Measurements from ENCODE around the gene MAT2A.
"Not testable (repeated sequence)": the region's sequence is repeated elsewhere in the genome, so short reads cannot be mapped to it uniquely, and the experiment has no call there.

MAT2A gene

GRCh38 chr2:85580206-85580605 is 41.2 kb downstream of the MAT2A start:
- DNase-seq: no peak

DNA sequence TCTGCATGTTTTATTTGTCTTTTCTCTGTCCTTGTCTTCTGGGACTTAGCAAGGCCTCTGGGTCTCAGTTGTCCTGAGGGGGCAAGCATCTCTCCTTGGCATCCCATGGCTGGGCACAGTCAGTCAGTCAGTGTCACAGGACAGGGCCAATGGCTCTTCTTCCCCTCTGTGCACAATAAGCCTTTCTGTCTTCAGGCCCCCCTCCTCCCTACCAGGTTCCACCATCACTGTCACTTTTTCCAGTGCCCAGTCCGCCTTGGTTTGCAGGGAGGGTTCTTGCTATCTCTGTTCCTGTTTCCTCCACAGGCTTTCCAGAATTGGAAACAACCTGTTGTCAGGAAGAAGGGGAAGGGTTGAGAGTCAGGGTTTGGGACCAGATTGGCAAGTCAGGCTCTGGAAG is 43.5 kb downstream of the MAT2A start:
- DNase-seq: no peak

GRCh38 chr2:85583667-85584353 is 44.8 kb downstream of the MAT2A start:
- DNase-seq: peak; percentile 35

GRCh38 chr2:85584354-85584856 is 45.4 kb downstream of the MAT2A start, which contains the start of gene VAMP5:
Gene VAMP5 (plus strand): TSS chr2:85584431. CDS start chr2:85584491, 60 bp downstream.
- DNase-seq: peak; percentile 41

- no peak for DNase-seq
Observed at GRCh38 chr2:85584857-85585780, 46.2 kb downstream of the MAT2A start.

GRCh38 chr2:85585781-85586105 is 46.8 kb downstream of the MAT2A start:
- DNase-seq: no peak

DNA sequence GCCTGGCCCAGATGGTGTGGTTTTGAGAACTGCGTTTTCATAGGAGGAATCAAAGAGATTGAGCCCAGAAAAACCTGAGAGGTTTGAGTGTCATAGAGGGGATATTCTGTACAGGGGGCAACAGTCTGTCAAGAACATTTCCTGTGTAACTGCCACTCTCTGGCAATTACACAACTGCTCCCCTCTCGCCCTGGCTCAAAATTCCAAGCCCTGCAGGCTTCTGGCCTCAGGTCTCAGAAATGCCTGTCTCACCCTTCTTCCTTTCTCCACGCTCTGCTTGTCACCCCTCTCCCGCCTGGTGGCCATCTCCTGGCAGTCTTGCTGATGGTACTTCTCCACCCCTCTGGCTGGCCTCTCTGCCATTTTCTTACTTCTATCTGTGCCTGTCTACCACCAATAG is 49.3 kb downstream of the MAT2A start:
- peak; percentile 37 for DNase-seq

DNA sequence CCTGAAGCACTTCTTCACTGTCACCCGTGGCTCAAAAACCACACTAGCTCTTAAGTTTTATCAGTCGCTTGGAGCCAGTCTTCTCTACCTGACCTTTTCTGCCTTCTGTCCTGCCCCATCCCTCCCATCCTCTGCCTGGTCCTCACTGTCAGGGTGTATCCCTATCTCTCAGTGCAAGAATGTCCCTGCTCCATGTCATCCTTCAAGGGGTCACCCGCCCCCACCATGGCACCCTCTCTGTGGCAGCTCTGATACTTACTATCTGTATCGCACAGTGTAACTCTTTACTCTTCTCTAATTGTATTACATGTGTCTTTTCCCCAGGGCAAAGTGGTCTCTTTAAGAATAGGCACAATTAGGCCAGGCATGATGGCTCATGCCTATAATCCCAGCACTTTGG is 49.7 kb downstream of the MAT2A start:
- no peak for DNase-seq

GRCh38 chr2:85589181-85589580 is 50.2 kb downstream of the MAT2A start:
- DNase-seq: no peak

DNA sequence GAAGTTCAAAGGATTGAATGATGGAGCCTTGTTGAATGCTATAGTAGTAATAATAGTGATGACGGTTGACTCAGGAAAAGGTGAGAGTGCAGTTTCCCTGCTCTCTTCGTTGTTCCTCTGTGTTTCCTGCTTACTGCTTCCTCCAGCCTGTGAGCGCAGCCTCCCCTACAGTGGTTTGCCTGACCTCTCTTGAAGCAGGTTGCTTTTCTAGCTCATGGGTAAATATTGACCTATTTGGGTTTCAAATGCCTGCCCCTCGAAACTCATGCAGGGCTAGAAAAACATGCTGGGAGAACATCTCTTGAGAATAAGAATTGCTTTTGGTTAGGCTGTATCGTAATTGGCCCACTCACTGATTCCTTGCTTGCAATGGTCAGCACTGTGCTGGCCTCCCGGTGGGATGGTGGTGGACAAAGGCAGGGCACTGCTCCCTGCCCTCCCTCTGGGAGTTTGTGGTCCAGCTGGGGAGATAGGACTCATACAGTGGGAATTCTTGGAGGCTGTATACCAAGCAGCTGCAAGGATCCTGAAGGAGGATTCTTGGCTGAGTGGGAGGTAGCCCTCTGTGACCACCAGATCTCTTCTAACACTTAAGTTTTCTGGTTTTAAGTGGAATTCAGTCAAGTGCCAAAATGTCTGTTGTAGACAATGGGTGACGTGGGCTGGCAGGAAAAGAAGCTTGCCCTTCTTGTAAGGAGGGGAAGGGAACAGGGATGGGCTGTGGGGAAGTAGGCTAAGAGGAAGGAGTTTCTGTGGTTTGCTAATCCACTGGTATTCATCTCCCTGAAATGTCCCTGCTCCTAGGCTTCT is 51.2 kb downstream of the MAT2A start:
- no peak for DNase-seq

DNA sequence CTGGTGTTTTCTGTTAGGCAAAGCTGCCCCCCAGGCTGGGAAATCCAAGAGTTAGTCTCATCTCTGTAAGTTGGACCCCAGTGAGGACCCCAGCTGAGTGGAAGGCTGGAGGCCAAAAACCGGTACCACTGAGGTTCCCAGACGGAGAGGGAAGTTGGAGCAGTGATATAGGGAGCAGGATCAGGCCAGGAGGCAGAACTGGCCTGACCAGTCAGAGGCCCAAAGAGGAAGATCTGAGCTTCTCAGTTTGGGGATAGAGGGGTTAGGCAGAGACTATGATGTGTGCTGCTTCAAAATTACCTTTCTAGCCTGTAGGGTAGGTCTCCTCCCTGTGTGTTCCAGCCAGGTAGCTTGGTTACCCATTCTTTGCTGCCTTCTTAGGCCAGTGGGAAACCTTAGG is 52.0 kb downstream of the MAT2A start:
- no peak for DNase-seq

DNA sequence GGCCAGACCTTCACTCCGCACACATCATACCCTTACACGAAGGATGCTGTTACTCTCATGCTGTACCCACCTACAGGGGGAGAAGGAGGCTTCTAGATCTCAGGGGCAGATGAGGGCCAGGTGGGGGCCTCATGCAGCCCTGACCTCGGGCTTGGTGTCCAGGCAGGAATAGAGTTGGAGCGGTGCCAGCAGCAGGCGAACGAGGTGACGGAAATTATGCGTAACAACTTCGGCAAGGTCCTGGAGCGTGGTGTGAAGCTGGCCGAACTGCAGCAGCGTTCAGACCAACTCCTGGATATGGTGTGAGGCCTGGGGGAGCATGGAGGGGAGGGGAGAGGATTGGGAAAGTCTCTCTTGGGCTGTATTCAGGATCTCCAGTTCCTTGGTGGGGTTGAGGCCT is 52.6 kb downstream of the MAT2A start:
- no peak for DNase-seq

DNA sequence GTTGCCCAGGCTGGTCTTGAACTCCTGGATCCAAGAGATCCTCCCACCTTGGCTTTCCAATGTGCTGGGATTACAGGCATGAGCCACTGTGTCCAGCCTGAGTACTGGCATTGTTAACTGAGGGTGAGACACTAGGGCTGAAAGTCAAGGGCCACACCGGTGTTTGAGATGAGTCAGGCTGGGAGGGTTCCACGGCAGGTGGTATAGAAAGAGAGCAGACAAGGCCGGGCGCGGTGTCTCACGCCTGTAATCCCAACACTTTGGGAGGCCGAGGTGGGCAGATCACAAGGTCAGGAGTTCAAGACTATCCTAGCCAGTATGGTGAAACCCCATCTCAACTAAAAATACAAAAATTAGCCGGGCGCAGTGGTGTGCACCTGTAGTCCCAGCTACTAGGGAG is 53.3 kb downstream of the MAT2A start:
- DNase-seq: not testable (repeated sequence)

DNA sequence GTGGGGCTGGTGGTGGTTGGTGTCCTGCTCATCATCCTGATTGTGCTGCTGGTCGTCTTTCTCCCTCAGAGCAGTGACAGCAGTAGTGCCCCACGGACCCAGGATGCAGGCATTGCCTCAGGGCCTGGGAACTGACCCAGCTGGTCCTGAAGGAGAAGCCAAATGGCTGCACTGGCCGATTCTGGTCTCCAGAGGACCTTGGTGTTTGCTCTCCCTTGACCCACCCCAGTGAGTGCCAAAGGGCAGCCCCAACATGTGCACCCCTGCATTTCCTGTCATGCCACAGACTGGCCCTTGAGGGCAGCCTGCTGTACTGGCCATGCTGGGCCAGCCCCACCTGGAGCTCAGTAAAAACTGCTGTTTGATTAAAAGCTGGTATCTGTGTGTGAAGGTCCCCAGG is 54.1 kb downstream of the MAT2A start:
- no peak for DNase-seq

All from hematopoietic multipotent progenitor cell treated with erythropoietin and hydrocortisone succinate and interleukin-3 and kit ligand, for 6 days (in vitro differentiated cells).